DMS114 treated with DMSO at 0.1 percent for 48 hours (cell line): ENCODE results near the gene PCMTD2.
"Not testable (repeated sequence)": the region's sequence is repeated elsewhere in the genome, so short reads cannot be mapped to it uniquely, and the experiment has no call there.

Experiments
- DNase-seq: peaks from one replicate; lab custom pipeline; 2025; ENCODE audit not compliant: unreplicated experiment; lab: John Stamatoyannopoulos, UW

Gene PCMTD2

DNA sequence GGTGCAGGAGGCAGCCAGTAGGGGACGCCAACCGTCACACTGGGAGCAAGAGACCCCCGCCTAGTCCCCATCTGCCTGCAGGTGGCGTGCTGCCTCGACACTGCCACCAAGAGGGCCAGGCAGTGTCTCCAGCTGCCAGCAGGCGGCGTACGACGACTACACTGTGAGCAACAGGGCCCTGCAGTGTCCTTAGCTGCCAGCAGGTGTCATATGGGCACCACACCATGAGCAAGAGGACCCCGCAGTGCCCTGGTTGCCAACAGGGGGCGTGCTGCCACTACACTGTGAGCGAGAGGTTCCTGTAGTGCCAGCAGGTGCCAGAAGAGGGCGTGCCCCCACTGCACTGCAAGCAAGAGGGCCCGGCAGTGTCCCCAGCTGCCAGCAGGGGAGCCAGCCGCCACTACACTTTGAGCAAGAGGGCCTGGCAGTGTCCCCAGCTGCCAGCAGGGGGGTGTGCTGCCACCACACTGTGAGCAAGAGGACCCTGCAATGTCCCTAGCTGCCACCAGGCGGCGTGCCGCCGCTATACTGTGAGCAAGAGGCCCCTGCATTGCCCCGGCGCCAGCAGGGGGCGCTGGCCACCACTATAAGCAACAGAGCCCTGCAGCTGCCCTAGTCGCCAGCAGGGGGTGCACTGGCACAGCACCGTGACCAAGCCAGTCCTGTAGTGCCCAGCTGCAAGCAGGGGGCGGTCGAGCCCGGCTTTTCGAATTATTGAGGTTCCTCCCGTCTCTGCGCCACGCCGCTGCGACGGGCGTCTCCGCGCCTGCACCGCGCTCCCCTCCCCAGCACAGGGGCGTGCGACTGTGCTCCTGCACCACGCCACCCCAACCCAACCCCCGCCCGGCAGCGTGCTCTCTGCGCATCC is 30.3 kb downstream of the PCMTD2 start:
- DNase-seq, result peak; percentile 45

DNA sequence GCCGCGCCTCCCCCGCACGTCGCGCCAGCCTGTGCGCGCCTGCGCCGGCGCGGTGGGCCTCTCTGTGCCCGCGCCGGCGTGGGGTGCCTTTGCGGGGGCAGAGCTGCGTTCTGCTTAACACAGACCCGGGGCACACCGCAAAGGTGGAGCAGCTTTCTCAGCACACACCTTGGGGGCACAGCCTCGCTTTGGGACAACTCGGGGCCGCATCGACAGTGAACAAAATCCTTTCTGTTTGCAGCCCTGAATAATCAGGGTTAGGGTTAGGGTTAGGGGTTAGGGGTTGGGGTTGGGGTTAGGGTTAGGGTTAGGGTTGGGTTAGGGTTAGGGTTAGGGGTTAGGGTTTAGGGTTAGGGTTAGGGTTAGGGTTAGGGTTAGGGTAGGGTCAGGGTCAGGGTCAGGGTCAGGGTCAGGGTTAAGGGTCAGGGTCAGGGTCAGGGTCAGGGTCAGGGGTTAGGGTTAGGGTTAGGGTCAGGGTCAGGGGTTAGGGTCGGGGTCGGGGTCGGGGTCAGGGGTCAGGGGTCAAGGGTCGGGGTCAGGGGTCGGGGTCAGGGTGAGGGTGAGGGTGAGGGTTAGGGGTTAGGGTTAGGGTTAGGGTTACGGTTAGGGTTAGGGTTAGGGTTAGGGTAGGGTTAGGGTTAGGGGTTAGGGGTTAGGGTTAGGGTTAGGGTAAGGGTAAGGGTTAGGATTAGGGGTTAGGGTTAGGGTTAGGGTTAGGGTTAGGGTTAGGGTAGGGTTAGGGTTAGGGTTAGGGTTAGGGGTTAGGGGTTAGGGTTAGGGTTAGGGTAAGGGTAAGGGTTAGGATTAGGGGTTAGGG is 31.1 kb downstream of the PCMTD2 start:
- not testable (repeated sequence) for DNase-seq

DNA sequence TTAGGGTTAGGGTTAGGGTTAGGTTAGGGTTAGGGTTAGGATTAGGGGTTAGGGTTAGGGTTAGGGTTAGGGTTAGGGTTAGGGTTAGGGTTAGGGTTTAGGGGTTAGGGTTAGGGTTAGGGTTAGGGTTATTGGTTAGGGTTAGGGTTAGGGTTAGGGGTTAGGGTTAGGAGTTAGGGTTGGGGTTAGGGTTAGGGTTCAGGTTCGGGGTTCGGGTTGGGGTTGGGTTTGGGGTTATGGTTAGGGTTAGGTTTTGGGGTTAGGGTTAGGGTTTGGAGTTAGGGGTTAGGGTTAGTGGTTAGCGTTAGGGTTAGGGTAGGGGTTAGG is 31.7 kb downstream of the PCMTD2 start:
- not testable (repeated sequence) for DNase-seq

DNA sequence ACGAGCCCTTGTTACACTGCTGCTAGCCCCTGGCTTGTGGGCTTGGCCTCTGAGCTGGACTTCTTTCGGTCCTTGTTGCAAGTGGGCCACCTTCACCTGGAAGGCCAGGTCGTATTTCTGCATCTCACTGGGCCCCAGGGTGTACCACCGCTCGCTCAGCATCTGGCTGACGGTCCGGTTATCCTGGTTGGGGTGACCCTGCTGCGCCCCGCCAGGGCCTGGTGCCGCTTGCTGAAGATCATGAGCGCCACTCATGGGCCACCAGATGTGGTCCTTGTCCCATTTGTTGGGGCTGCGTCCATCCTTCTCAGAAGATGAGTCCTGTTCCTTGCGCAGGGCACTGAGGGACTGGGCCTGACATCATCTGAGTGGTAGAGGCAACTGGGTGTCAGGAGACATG is 36.6 kb downstream of the PCMTD2 start:
- not testable (repeated sequence) for DNase-seq

DNA sequence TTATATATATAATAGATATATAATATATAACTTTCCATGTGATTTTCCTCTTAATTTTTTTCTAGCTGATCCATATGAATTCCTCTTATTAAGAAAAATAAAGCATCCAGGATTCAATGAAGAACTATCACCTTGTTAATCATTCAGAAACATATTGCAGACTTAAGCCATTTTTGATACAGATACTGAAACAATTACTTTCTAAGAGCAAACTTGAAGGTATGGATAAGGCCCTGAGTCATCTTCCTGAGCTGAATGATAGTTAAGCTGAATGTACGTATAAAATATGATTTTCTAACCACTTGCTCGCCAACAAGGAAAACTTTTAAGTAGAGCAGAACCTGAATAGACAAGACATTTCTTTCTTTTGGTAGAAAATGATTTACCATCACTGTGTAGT is 47.5 kb downstream of the PCMTD2 start:
- DNase-seq, result not testable (repeated sequence)

DNA sequence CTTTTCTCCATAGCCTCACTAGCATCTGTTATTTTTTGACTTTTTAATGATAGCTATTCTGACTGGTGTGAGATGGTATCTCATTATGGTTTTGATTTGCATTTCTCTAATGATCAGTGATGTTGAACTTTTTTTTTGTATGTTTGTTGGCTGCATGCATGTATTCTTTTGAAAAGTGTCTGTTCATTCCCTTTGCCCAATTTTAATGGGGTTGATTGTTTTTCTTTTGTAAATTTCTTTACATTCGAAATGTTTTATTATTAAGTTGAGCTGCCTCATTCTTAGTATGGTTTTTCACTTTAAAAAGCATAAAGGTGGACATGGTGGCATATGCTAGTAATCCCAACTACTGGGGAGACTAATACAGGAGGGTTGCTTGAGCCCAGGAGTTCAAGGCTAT is 58.2 kb downstream of the PCMTD2 start:
- DNase-seq, result not testable (repeated sequence)

DNA sequence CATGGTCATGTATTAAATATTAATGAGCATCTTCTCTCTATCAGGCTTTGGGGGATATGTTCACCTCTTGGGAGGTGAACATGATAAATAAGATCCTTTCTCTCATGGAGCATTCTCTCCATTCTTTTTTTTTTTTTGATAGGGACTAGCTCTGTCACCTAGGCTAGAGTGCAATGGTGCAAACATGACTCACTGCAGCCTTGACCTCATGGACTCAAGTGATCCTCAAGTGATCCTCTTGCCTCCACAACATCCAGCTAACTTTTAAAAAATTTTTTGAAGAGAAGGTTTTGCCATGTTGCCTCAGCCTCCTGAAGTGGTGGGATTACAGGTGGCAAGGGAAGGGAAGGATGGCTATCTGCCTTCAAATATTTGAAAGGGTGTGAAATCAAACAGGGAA is 59.8 kb downstream of the PCMTD2 start:
- DNase-seq, result not testable (repeated sequence)

DNA sequence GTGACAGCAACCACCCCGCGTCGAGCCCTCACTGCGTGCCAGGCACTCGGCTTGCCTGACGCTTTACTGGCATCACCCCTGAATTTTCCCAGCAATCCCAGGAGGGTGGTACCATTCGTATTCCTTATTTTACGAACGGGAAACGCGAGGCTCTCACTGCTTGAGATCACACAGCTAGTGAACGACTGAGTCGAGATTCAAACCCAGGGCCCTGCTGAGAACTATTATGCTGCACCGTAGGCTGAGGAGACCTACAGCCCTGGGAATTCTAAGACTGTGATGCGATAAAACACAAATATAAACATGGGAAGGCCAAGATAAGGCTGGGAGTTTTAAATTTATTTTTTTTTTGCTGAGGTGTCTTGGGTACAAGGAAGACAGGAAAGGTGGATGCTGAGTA is 60.3 kb downstream of the PCMTD2 start:
- DNase-seq, result not testable (repeated sequence)

DNA sequence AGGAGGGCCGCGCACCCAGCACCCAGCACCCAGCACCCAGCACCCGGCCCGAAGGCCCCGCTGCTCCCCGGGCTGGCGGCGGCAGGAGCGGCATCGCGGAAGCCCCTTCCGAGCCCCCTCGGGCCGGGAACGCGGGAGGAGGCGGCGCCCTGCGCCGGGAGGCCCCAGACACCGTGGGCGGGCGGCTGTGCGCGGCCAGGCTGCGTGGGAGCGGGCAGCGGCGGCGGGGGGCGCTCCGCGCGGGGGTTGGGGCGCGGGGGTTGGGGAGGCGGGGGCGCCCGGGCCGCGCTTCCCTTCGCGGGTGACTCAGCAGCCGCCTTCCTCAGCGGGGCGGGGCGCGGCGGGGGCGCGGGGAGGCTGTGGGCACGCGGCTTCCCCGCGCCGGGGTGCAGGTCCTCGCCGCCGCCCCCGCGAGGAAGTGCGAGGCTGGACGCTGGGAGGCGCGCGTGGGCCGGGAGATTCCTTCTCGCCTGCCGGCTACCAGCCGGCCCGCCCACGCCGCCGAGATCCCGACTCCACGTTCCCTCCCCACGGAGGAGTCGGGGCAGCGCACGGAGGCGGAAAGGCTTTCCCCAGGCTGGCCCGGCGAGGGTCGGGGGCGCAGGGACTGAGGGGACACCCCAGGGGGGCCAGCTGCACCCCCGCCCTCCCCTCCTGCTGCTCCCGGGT is 61.0 kb downstream of the PCMTD2 start:
- not testable (repeated sequence) for DNase-seq

DNA sequence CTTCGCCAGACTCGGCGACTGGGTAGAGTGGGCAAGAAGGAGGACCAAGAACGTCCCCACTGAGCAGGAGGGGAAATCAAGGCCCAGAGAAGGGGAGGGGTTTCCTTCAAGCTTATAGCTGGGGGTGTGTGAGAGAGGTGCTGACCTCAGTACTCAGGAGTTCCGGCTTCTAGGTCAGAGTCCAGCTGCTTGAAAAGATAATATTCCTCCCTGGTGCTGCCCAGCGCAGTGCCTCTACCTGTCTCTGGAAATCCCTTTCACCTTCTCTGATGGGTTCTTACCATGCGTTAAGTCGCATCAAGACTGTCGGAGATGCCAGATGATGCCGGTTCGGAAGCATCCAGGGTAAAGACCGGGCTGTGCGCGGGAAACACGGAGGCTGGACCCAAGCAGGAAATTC is 61.8 kb downstream of the PCMTD2 start:
- not testable (repeated sequence) for DNase-seq

DNA sequence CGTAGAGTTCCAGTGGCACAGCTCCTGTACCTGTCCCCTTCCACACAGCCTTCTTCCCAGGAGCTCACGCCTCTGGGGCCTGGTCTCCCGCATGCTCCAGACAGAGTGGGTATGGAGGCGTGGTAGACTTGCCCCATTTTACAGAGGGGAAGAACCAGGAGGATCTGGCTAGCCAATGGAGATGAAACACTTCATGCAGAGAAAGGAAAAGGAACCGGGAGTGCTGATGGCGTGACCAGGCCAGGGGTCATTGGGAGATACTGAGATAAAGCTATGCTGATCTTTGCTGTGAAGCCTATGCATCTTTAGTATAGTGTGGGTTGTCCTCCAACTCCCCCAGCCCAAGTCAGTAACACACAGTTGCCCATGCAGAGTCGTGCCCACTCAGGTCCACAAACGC is 62.5 kb downstream of the PCMTD2 start:
- not testable (repeated sequence) for DNase-seq

DNA sequence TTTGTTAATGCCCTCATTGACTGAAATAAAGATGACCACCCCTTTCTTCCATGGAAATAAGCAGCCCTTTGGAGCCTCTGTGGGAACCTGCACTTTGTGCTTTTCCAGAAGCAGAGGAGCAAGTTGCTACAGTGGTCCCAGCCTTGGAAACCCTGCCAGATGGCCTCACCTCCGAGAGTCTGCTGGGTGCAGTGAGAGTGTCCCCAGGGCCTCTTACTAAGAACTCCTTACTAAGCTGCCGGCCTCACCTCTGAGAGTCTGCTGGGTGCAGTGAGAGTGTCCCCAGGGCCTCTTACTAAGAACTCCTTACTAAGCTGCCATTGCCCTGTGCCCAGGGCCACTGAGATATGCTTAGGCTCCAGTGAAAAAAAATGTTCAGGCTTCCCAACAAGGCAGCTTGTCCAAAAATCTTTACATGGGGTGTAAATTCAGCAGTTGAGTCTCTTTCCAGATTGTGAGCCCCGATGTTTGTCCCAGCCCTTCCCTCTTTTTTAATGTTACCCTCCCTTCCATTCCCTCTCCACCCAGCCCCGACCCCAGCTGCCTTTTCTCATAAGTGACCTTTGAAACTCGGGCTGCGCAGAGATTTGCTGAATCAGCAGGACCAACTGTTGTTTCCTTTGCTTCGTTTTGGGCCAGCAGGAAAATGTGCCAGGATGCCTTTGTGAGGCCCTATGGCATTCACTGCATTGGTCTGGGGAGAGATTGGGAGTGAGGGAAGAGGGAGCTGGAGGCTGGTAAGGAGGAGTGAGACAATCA is 66.7 kb downstream of the PCMTD2 start:
- not testable (repeated sequence) for DNase-seq
